ENCODE data around the gene AGAP1.

AGAP1 gene

GRCh38 chr2:235550378-235550760, 56.5 kb downstream of the AGAP1 start:
- DNase-seq (ENCODE audit: low spot score) = no peak

- no peak for DNase-seq (ENCODE audit: low spot score)
Measured at GRCh38 chr2:235550946-235551345, 57.1 kb downstream of the AGAP1 start.

- DNase-seq (ENCODE audit: low spot score) = no peak
Measured at GRCh38 chr2:235551965-235552364, 58.1 kb downstream of the AGAP1 start.

- no peak for DNase-seq (ENCODE audit: low spot score)
Measured at GRCh38 chr2:235552671-235553070, 58.8 kb downstream of the AGAP1 start.

- no peak for DNase-seq (ENCODE audit: low spot score)
Measured at GRCh38 chr2:235553291-235553690, 59.4 kb downstream of the AGAP1 start.

GRCh38 chr2:235553696-235554100, 59.9 kb downstream of the AGAP1 start:
- DNase-seq (ENCODE audit: low spot score) = no peak

- DNase-seq (ENCODE audit: low spot score) = no peak
Measured at GRCh38 chr2:235554385-235554784, 60.5 kb downstream of the AGAP1 start.

- no peak for DNase-seq (ENCODE audit: low spot score)
Measured at GRCh38 chr2:235554936-235555335, 61.1 kb downstream of the AGAP1 start.

GRCh38 chr2:235555371-235555770, 61.5 kb downstream of the AGAP1 start:
- no peak for DNase-seq (ENCODE audit: low spot score)

GRCh38 chr2:235556086-235556485, 62.2 kb downstream of the AGAP1 start:
- no peak for DNase-seq (ENCODE audit: low spot score)

GRCh38 chr2:235556901-235557300, 63.1 kb downstream of the AGAP1 start:
- DNase-seq (ENCODE audit: low spot score) = no peak

- no peak for DNase-seq (ENCODE audit: low spot score)
Measured at GRCh38 chr2:235557903-235558302, 64.1 kb downstream of the AGAP1 start.

- no peak for DNase-seq (ENCODE audit: low spot score)
Measured at GRCh38 chr2:235558572-235558971, 64.7 kb downstream of the AGAP1 start.

GRCh38 chr2:235560345-235560744, 66.5 kb downstream of the AGAP1 start:
- no peak for DNase-seq (ENCODE audit: low spot score)

GRCh38 chr2:235561450-235561849, 67.6 kb downstream of the AGAP1 start:
- DNase-seq (ENCODE audit: low spot score) = no peak

- DNase-seq (ENCODE audit: low spot score) = no peak
Measured at GRCh38 chr2:235562065-235562747, 68.4 kb downstream of the AGAP1 start.

- DNase-seq (ENCODE audit: low spot score) = no peak
Measured at GRCh38 chr2:235563056-235563910, 69.4 kb downstream of the AGAP1 start.

GRCh38 chr2:235564066-235564465, 70.2 kb downstream of the AGAP1 start:
- DNase-seq (ENCODE audit: low spot score) = no peak

GRCh38 chr2:235564884-235565530, 71.2 kb downstream of the AGAP1 start:
- DNase-seq (ENCODE audit: low spot score) = no peak

GRCh38 chr2:235566415-235566814, 72.6 kb downstream of the AGAP1 start:
- DNase-seq (ENCODE audit: low spot score) = no peak

GRCh38 chr2:235566931-235567495, 73.2 kb downstream of the AGAP1 start:
- DNase-seq (ENCODE audit: low spot score) = no peak

GRCh38 chr2:235567842-235568241, 74.0 kb downstream of the AGAP1 start:
- no peak for DNase-seq (ENCODE audit: low spot score)

GRCh38 chr2:235568431-235568830, 74.6 kb downstream of the AGAP1 start:
- no peak for DNase-seq (ENCODE audit: low spot score)

All from activated CD4-positive, alpha-beta T cell treated with anti-CD3 and anti-CD28 coated beads, Interleukin-2, Interleukin-4, amounts not matched to agents 100 ng/mL and 50 ng/mL, durations not matched to agents 16 hours and 8 hours (primary cell).